Bronchial epithelial cell (primary cell): ENCODE data around the gene FTCDNL1. TPM values are rescaled to one million over a fixed set of nuclear protein-coding genes. Genes with fewer than 3 reads are reported as not detected.

Experiments
- DNase-seq: peaks from one replicate; pipeline ENCODE4 v3.0.0-alpha.2; 2010; ENCODE audit warnings: low read depth
- FAIRE-seq: peaks from 2 replicates; lab custom pipeline; 2011; peaks lifted over from hg19 to GRCh38; lab: Jason Lieb, UNC
- H3K27me3 ChIP-seq: 2 replicates; pipeline ENCODE4 v1.5.1; 2011; ENCODE audit warnings: low read length; ENCODE audit not compliant: control insufficient read depth, insufficient read depth
- H3K36me3 ChIP-seq: 2 replicates; pipeline ENCODE4 v1.5.1; 2011; ENCODE audit warnings: low read length; ENCODE audit not compliant: control insufficient read depth, insufficient read depth
- H3K4me3 ChIP-seq: 2 replicates; pipeline ENCODE4 v1.5.1; 2011; ENCODE audit warnings: mild to moderate bottlenecking, low read depth, low read length, control low read depth
- CTCF ChIP-seq: IDR thresholded peaks from 2 replicates; pipeline ENCODE4 v1.5.1; 2011; ENCODE audit warnings: mild to moderate bottlenecking, moderate library complexity, low read length, control low read depth, inconsistent platforms; ENCODE audit not compliant: insufficient read depth, severe bottlenecking
- total RNA-seq: library from RNA; depleted of rRNA; stranded (reverse); fragments of >200 nt; gene quantifications from 2 replicates; pipeline ENCODE4 v1.2.1, GENCODE V29; 2014

FTCDNL1 gene
- total RNA-seq, 1 donor from 2014 or later, result 0.53 TPM

GRCh38 chr2:199757233-199757870 is 93.6 kb downstream of the FTCDNL1 start:
- TF ChIP-seq CTCF, result no peak
- DNase-seq, result no peak
- no peak overlapping the region for H3K4me3 ChIP-seq
- FAIRE-seq, result peak; percentile 55
- no peaks in the 10 kb centered on the region for H3K36me3 ChIP-seq
- no peaks in the 10 kb centered on the region for H3K27me3 ChIP-seq

GRCh38 chr2:199756743-199757142 is 94.2 kb downstream of the FTCDNL1 start:
- DNase-seq (no peak), FAIRE-seq (no peak)
- H3K27me3 ChIP-seq, result no peaks in the 10 kb centered on the region
- no peak overlapping the region for H3K4me3 ChIP-seq
- no peak for TF ChIP-seq CTCF
- no peaks in the 10 kb centered on the region for H3K36me3 ChIP-seq

GRCh38 chr2:199756211-199756610 is 94.8 kb downstream of the FTCDNL1 start:
- TF ChIP-seq CTCF, result no peak
- FAIRE-seq (no peak), DNase-seq (no peak)
- Histone ChIP-seq H3K4me3 (no peak overlapping the region), H3K27me3 (no peaks in the 10 kb centered on the region), H3K36me3 (no peaks in the 10 kb centered on the region)

- Histone ChIP-seq H3K36me3 (no peaks in the 10 kb centered on the region), H3K4me3 (no peak overlapping the region), H3K27me3 (no peaks in the 10 kb centered on the region)
- no peak for DNase-seq
- no peak for TF ChIP-seq CTCF
- FAIRE-seq, result no peak
Measured at GRCh38 chr2:199754766-199755165, 96.2 kb downstream of the FTCDNL1 start.

- Histone ChIP-seq H3K4me3 (no peak overlapping the region), H3K27me3 (no peaks in the 10 kb centered on the region), H3K36me3 (no peaks in the 10 kb centered on the region)
- DNase-seq (no peak), FAIRE-seq (no peak)
- TF ChIP-seq CTCF, result no peak
Measured at GRCh38 chr2:199751492-199752120, 99.4 kb downstream of the FTCDNL1 start.
